ENCODE data around the gene ZBTB20.
A peak's percentile ranks its signal among the peaks of the same experiment; 100 is the strongest.
"Not testable (repeated sequence)": the region's sequence is repeated elsewhere in the genome, so short reads cannot be mapped to it uniquely, and the experiment has no call there.

The ZBTB20 gene

DNA sequence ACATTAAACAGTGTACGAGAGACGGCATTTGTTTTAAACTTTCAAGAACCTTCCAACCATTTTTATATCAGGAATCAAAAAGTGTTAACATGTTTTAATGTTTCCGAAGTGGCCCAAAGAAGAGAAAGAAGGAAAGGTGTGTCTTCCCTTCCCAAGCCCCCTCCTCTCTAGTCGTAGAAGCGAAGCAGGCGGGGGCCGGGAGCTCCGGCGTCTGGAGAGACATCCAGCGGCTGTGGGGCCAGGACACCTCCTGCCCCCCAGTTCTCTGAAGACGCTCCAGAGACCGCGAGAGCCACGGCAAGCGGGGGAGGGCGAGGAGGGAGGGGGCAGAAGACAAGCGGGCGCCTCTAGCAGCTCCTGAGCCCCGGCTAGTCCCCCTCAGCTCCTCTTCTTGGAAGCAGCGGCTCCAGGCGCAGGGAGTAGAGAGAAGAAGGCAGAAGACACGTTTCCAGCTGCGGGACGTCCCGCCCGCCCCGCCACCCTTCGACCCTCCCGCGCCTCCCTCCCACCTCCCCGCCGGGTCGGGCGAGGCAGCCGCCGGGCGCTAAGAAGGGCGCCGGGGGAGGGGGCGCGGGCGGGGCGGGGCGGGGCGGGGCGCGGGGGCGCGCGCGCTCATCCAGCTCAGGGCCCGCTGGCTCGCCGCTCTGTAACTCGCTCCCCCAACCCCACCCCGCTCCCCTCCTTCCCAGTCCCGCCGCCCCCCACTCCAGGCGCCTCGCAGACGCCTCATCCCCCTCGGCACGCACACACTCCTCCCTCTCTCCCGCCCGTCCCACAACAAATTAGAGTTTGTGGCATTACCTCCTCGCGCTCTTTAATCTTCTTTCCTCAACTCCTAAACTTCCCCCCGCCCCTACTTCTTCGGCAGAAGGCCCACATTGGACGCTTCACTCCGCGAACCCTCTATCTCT, at the start of gene ZBTB20:
TSS of gene ZBTB20 (minus strand) at position 871 of the 911 bp plus-strand sequence.
- DNase-seq (ENCODE audit: low read depth in 1 of 2, low spot score in 1 of 2) = peak; percentile 67 to 95
- no peak for TF ChIP-seq JUND (IDR thresholded peaks at IDR 0.05; ENCODE audit: low read depth)
- in situ Hi-C loops (cut with HindIII; ENCODE audit: low pct_unique_long_range_greater_than_20kb, low sequenced_read_pairs) = no loop called here

DNA sequence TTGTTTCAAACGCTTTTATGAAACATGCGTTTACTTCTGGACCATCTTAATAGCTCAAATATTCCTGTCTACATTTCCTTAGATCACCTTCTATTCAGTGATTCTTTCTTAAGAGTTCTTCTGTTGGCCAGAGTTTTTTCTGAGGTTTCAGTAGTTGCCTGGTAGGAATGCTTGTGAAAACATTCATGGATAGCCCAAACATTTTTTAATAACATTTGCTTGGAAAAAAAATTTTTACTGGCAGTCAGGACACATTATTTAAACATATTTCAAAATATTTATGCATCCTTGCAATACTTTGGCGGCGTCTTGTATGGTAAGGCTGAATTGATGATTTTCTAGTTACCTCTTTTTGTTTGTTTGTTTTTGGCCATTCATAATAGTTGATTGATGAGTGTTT, 47.4 kb upstream of the ZBTB20 start:
- DNase-seq (ENCODE audit: low read depth in 1 of 2, low spot score in 1 of 2) = no peak
- in situ Hi-C loops (cut with HindIII; ENCODE audit: low pct_unique_long_range_greater_than_20kb, low sequenced_read_pairs) = no loop called here
- no peak for TF ChIP-seq JUND (IDR thresholded peaks at IDR 0.05; ENCODE audit: low read depth)

DNA sequence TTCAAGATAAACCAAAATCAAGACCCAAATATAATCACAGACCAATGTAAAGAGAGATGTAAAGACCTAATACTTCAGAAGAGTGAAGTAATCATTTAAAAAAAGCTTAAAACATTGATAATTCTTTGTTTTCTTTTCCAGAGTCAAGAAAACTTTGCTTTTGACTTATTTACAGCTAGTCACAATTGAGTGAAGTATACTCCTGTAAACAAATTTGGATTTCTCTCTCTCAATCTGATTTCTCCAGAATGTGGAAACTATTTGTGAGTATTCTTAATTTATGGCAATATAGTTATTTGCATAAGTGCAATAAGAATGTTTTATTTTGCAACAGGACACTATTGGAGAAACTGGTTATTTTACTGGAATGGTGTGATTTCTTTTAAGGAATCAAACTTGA, 43.7 kb upstream of the ZBTB20 start:
- DNase-seq (ENCODE audit: low read depth in 1 of 2, low spot score in 1 of 2) = no peak
- in situ Hi-C loops (cut with HindIII; ENCODE audit: low pct_unique_long_range_greater_than_20kb, low sequenced_read_pairs) = no loop called here

GRCh38 chr3:115187149-115187757, 40.2 kb upstream of the ZBTB20 start:
- DNase-seq (ENCODE audit: low read depth in 1 of 2, low spot score in 1 of 2) = no peak
- TF ChIP-seq JUND (IDR thresholded peaks at IDR 0.05; ENCODE audit: low read depth) = no peak
- in situ Hi-C loops (cut with HindIII; ENCODE audit: low pct_unique_long_range_greater_than_20kb, low sequenced_read_pairs) = no loop called here

More for the DNA sequence above, 43.7 kb upstream of the ZBTB20 start:
- TF ChIP-seq JUND (IDR thresholded peaks at IDR 0.05; ENCODE audit: low read depth) = no peak

DNA sequence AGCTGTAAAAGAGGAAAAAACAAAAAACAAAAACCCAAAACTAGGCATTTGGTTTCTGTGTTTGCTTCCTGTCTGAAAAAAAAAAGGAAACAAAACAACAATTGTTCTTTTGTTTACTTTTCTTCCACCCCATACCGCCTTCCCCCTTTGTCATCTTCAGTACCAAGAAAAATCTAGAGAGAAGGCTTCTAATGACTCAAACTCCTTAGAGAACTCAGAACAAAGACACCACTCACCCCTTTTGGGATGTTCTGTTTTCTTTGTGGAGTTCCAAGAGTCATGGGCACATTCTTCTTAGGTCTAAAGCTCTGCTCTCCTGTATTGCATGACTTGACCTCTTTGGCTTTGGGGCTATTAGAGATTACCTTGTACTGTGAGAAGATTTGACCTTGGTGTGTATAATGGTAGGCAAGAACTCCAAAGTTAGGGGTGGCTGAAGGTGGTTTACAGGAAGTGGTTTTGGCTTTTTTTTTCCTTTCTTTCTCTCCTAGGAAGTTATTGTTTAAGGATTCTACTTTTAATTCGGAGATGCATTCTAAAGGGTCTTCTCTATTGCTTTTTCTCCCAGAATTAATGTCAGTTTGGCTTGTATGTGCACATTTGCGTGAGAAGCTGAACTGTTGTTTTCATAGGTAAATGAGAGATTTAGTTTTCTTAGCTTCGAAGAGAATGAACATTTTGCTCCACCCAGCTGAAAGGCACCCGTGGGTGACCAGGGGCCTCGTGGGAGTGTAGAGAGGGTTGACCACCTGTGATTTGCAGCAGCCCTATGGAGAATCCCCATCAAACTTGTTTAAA, 39.5 kb upstream of the ZBTB20 start:
- no peak for DNase-seq (ENCODE audit: low read depth in 1 of 2, low spot score in 1 of 2)
- in situ Hi-C loops (cut with HindIII; ENCODE audit: low pct_unique_long_range_greater_than_20kb, low sequenced_read_pairs) = no loop called here

DNA sequence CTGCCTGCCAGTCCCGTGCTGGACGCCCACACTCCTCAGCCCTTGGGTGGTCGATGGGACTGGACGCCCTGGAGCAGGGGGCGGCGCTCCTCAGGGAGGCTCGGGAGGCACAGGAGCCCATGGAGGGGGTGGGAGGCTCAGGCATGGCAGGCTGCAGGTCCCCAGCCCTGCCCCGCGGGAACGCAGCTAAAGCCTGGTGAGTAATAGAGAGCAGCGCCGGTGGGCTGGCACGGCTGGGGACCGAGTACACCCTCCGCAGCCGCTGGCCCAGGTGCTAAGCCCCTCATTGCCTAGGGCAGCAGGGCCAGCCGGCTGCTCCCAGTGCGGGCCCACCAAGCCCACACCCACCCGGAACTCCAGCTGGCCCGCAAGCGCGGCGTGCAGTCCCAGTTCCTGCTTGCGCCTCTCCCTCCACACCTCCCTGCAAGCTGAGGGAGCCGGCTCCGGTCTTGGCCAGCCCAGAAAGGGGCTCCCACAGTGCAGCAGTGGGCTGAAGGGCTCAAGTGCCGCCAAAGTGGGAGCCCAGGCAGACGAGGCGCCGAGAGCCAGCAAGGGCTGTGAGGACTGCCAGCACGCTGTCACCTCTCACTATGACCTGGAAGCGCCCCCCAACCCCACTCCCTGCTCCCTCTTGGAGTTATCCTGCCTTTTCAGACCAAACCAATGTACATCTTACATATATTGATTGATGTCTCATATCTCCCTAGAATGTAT, 37.9 kb upstream of the ZBTB20 start:
- in situ Hi-C loops (cut with HindIII; ENCODE audit: low pct_unique_long_range_greater_than_20kb, low sequenced_read_pairs); DNase-seq (ENCODE audit: low read depth in 1 of 2, low spot score in 1 of 2): not testable (repeated sequence)

More for the DNA sequence above, 39.5 kb upstream of the ZBTB20 start:
- TF ChIP-seq JUND (IDR thresholded peaks at IDR 0.05; ENCODE audit: low read depth) = no peak

GRCh38 chr3:115178930-115179329, 31.8 kb upstream of the ZBTB20 start:
- DNase-seq (ENCODE audit: low read depth in 1 of 2, low spot score in 1 of 2); in situ Hi-C loops (cut with HindIII; ENCODE audit: low pct_unique_long_range_greater_than_20kb, low sequenced_read_pairs): not testable (repeated sequence)

DNA sequence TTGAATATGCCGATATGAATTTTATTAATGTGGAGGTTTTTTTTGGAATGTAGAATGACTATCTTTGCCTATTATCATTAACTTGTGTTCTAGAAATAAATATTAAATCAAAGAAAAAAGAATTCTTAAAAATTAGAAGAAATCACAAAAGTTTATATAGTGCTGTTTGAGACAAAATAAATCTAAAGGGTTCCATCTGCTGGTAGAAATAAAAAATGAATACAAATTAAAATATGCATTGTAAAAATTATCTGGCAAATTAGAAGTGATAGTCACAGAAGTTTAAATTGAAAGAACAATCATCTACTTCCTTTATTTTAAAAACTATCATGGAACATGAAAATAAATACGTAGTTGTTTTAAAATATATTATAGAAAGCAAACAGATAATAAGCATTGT, 22.7 kb upstream of the ZBTB20 start:
- in situ Hi-C loops (cut with HindIII; ENCODE audit: low pct_unique_long_range_greater_than_20kb, low sequenced_read_pairs) = no loop called here
- no peak for DNase-seq (ENCODE audit: low read depth in 1 of 2, low spot score in 1 of 2)
- no peak for TF ChIP-seq JUND (IDR thresholded peaks at IDR 0.05; ENCODE audit: low read depth)

- in situ Hi-C loops (cut with HindIII; ENCODE audit: low pct_unique_long_range_greater_than_20kb, low sequenced_read_pairs) = no loop called here
- TF ChIP-seq JUND (IDR thresholded peaks at IDR 0.05; ENCODE audit: low read depth) = no peak
- DNase-seq (ENCODE audit: low read depth in 1 of 2, low spot score in 1 of 2) = no peak
These were observed 18.6 kb upstream of the ZBTB20 start for GRCh38 chr3:115165701-115166100.

DNA sequence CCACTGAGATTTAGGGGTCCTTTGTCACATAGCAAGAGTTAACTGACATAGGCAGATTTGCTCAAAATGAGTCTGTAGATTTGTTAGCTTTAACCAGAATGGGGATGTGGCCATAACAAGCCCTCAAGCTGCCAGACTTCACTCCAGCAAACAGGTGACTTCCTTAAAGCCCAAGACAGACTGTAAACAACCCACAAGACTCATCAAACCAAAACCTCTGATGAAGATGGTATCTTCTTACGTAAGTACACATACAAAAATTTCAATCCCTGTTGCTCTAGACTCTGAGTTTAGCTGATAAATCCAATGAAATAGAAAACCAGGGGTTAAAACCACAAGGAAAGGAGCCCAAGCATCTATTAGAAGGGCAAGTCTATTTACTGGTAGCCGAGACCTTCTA, 18.2 kb upstream of the ZBTB20 start:
- in situ Hi-C loops (cut with HindIII; ENCODE audit: low pct_unique_long_range_greater_than_20kb, low sequenced_read_pairs) = no loop called here
- no peak for DNase-seq (ENCODE audit: low read depth in 1 of 2, low spot score in 1 of 2)
- TF ChIP-seq JUND (IDR thresholded peaks at IDR 0.05; ENCODE audit: low read depth) = no peak

DNA sequence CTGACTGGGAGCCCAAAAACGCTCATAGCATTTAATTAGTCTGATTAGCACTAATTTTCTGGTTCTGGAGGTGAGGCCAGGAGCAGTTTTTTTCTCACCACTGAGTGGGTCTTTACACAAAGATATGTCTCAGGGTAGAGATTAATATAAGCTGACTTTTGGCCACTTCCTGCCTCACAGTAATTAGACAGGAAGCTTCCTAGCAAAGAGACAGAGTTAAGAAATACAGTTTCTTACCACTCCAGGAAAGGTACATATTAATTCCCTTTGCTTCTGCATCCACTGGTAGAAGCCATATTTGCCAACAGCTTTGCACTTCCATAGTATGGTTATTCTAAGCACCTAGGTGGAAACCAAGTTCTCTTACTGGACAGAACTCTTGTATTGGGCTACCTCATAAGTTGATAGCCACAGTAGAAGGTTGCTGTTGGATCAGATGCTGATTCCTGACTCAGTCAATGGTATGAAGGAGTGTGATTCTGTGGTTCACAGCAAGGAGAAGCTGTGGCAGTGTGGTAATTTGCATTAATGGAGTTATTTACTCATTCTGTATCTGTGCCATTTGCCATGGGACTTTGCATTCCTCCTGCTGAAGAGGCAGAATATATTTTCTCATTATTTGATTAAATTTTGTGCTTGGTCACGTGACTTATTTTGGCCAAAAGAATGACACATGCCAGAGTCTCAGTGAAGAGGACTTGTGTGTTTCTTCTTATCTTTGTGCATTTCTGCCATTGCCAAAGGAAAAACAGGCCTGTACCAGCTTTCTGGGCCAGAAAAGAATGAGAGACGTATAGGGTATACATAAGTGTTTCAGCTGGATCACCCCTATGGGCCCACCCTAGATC, 17.5 kb upstream of the ZBTB20 start:
- TF ChIP-seq JUND (IDR thresholded peaks at IDR 0.05; ENCODE audit: low read depth) = no peak
- in situ Hi-C loops (cut with HindIII; ENCODE audit: low pct_unique_long_range_greater_than_20kb, low sequenced_read_pairs) = no loop called here
- no peak for DNase-seq (ENCODE audit: low read depth in 1 of 2, low spot score in 1 of 2)
